Measurements from ENCODE around the gene CCDC71. TPM values are rescaled to one million over a fixed set of nuclear protein-coding genes. Genes with fewer than 3 reads are reported as not detected.

Gene CCDC71
- total and polyA plus RNA-seq, 2 of the 13 experiments (the other 11 are each of a cell fraction or from before 2014, with no cell fraction given): 9.7 to 14.3 TPM

GRCh38 chr3:49132437-49133225, 33.5 kb downstream of the CCDC71 start, which contains the start of gene LAMB2 (continued):
- no peak; the same call in 1 of the 2 replicates for TF ChIP-seq KAT8 (CRISPR knock-in tag; IDR thresholded peaks at IDR 0.05)
- TF ChIP-seq PRMT3 (CRISPR knock-in tag; IDR thresholded peaks at IDR 0.05; ENCODE audit: borderline replicate concordance, low read depth): no peak; the same call in 1 of the 2 replicates
- no peak for TF ChIP-seq HBP1 (CRISPR knock-in tag; IDR thresholded peaks at IDR 0.05; ENCODE audit: low read depth)
- peak; percentile 83; the same call in 1 of the 2 replicates for TF ChIP-seq ZNF605 (CRISPR knock-in tag; IDR thresholded peaks at IDR 0.05)
- TF ChIP-seq SOX13 (IDR thresholded peaks at IDR 0.05): no peak
- no peak for TF ChIP-seq SOX13 (CRISPR knock-in tag; conservative IDR thresholded peaks at IDR 0.05 in 1 of 2, IDR thresholded peaks at IDR 0.05 in 1 of 2)
- TF ChIP-seq ZNF580 (CRISPR knock-in tag; IDR thresholded peaks at IDR 0.05; ENCODE audit: borderline replicate concordance, low read depth): peak; percentile 63; the same call in 1 of the 2 replicates
- peak; percentile 78 for TF ChIP-seq CBFB (CRISPR knock-in tag; IDR thresholded peaks at IDR 0.05)
- TF ChIP-seq ZBTB49 (CRISPR knock-in tag; IDR thresholded peaks at IDR 0.05; ENCODE audit: borderline replicate concordance): no peak
- no peak for TF ChIP-seq ZNF672 (CRISPR knock-in tag; IDR thresholded peaks at IDR 0.05)
- TF ChIP-seq ZNF788 (CRISPR knock-in tag; IDR thresholded peaks at IDR 0.05; ENCODE audit: borderline replicate concordance): no peak; the same call in 1 of the 2 replicates
- peak; percentile 43 for TF ChIP-seq NR2C2 (CRISPR knock-in tag; IDR thresholded peaks at IDR 0.05; ENCODE audit: borderline replicate concordance)
- peak; percentile 62; the same call in 1 of the 2 replicates for TF ChIP-seq ZNF276 (CRISPR knock-in tag; IDR thresholded peaks at IDR 0.05; ENCODE audit: low read depth)
- peak; percentile 63; the same call in 1 of the 2 replicates for TF ChIP-seq REPIN1 (CRISPR knock-in tag; IDR thresholded peaks at IDR 0.05; ENCODE audit: borderline replicate concordance, low read depth)
- TF ChIP-seq ZNF670 (CRISPR knock-in tag; IDR thresholded peaks at IDR 0.05; ENCODE audit: borderline replicate concordance): peak; percentile 50; the same call in 1 of the 2 replicates
- TF ChIP-seq PHF5A (CRISPR knock-in tag; IDR thresholded peaks at IDR 0.05; ENCODE audit: low read depth, unreplicated experiment): no peak
- TF ChIP-seq SIX4 (CRISPR knock-in tag; IDR thresholded peaks at IDR 0.05): no peak
- no peak for TF ChIP-seq ZNF205 (CRISPR knock-in tag; IDR thresholded peaks at IDR 0.05)
- peak; percentile 59; the same call in 1 of the 2 replicates for TF ChIP-seq ZNF724P (CRISPR knock-in tag; IDR thresholded peaks at IDR 0.05; ENCODE audit: borderline replicate concordance)
- TF ChIP-seq PREB (CRISPR knock-in tag; IDR thresholded peaks at IDR 0.05): no peak
- no peak for TF ChIP-seq KLF13 (CRISPR knock-in tag; IDR thresholded peaks at IDR 0.05)

All from HepG2 (cell line).